ENCODE measurements around the gene EEF2.

DNA sequence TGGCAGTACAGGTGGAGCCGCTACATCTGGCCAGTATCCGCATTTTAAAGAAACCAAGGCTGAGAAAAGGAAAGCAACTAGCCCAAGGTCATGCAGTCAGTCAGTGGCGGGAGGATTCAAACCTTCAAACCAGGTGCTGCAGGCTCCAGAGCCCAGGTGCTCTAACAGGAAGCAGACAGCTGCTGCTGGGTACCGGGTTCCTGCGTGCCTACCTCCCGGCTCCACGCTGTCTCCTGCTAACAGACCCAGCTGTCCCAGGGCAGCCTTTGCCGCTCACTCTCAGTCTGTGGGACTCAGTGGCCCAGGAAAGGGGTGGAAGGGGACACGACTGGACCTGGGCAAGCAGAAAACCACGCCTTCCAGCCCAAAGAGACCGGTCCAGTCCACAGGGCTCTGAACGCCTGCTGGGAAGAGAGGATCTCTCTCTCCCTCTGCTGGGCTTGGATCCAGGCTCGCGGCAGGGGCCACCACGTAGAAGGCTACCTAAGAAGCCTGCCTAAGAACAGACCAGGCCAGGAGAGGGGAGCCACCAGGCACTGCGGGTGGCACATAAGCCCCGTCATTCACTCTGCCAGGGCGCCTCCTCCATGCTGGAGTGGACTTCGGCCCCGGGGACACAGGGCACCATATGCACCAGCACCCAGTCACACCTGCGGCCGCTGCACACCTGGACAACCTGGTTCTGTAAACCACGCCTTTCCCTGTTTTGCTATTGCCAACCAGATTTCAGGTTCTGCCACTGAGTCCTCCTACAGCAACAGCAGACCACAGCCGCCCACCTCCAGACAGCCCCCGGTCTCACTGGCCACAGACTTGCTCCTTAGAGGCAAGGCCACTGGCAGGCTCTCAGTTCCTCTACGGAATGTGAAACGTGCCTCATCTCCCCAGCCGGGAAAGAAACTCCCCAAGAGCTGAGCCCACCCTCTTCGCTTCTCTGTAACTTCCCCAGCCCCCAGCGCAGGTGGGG is 18.9 kb downstream of the EEF2 start:
- TF ChIP-seq, protein P1, sequence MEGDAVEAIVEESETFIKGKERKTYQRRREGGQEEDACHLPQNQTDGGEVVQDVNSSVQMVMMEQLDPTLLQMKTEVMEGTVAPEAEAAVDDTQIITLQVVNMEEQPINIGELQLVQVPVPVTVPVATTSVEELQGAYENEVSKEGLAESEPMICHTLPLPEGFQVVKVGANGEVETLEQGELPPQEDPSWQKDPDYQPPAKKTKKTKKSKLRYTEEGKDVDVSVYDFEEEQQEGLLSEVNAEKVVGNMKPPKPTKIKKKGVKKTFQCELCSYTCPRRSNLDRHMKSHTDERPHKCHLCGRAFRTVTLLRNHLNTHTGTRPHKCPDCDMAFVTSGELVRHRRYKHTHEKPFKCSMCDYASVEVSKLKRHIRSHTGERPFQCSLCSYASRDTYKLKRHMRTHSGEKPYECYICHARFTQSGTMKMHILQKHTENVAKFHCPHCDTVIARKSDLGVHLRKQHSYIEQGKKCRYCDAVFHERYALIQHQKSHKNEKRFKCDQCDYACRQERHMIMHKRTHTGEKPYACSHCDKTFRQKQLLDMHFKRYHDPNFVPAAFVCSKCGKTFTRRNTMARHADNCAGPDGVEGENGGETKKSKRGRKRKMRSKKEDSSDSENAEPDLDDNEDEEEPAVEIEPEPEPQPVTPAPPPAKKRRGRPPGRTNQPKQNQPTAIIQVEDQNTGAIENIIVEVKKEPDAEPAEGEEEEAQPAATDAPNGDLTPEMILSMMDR (conservative IDR thresholded peaks at IDR 0.05; ENCODE audit: low read depth, low read length), result no peak
- TF ChIP-seq EZH2 (IDR thresholded peaks at IDR 0.05; ENCODE audit: borderline replicate concordance, low read depth, low read length, poor library complexity, severe bottlenecking), result no peak

Data from A673 (cell line).